Measurements from ENCODE around the gene E2F8. TPM values are rescaled to one million over a fixed set of nuclear protein-coding genes. Genes with fewer than 3 reads are reported as not detected.

Gene E2F8
- total and polyA plus RNA-seq, 9 of the 15 experiments (the other 6 are each of a cell fraction or from before 2014, with no cell fraction given): 6.9 to 23.6 (median 12.1) TPM

- TF ChIP-seq SLC30A9 (CRISPR knock-in tag; IDR thresholded peaks at IDR 0.05) (no peak), ZNF347 (CRISPR knock-in tag; IDR thresholded peaks at IDR 0.05; ENCODE audit: low read depth) (no peak), ZBTB1 (CRISPR knock-in tag; IDR thresholded peaks at IDR 0.05; ENCODE audit: borderline replicate concordance, low read depth) (no peak), TEAD1 (CRISPR knock-in tag; IDR thresholded peaks at IDR 0.05) (0 out of 4 replicates have a peak, but pooled peaks of 1 of the 2 experiments have one; percentile 17), SETDB1 (IDR thresholded peaks at IDR 0.05; ENCODE audit: low read length) (no peak), FOXA3 (CRISPR knock-in tag; conservative IDR thresholded peaks at IDR 0.05 in 1 of 2, IDR thresholded peaks at IDR 0.05 in 1 of 2) (no peak), BMI1 (IDR thresholded peaks at IDR 0.05; ENCODE audit: low read length) (peak; percentile 55; the same call in 1 of the 2 replicates), ELF4 (CRISPR knock-in tag; IDR thresholded peaks at IDR 0.05) (0 out of 2 replicates have a peak, but pooled peaks have one; percentile 22), TSHZ1 (CRISPR knock-in tag; IDR thresholded peaks at IDR 0.05) (no peak), ERF (CRISPR knock-in tag; IDR thresholded peaks at IDR 0.05) (no peak), ZBTB7A (IDR thresholded peaks at IDR 0.05; ENCODE audit: borderline replicate concordance, control insufficient read depth, low read depth, low read length) (peak; percentile 31; the same call in 1 of the 2 replicates), BRD9 (IDR thresholded peaks at IDR 0.05; ENCODE audit: low read depth, partially characterized antibody) (peak; percentile 12), ZBTB8A (IDR thresholded peaks at IDR 0.05; ENCODE audit: partially characterized antibody) (no peak), STAT5A (IDR thresholded peaks at IDR 0.05; ENCODE audit: borderline replicate concordance, low read length) (no peak), TRIM25 (IDR thresholded peaks at IDR 0.05; ENCODE audit: borderline replicate concordance) (no peak), ZNF445 (CRISPR knock-in tag; IDR thresholded peaks at IDR 0.05; ENCODE audit: low read depth) (no peak), RBFOX2 (IDR thresholded peaks at IDR 0.05; ENCODE audit: low read depth, low read length) (peak; percentile 83), ZNF354B (CRISPR knock-in tag; IDR thresholded peaks at IDR 0.05) (no peak)
- TF ChIP-seq, protein P1, sequence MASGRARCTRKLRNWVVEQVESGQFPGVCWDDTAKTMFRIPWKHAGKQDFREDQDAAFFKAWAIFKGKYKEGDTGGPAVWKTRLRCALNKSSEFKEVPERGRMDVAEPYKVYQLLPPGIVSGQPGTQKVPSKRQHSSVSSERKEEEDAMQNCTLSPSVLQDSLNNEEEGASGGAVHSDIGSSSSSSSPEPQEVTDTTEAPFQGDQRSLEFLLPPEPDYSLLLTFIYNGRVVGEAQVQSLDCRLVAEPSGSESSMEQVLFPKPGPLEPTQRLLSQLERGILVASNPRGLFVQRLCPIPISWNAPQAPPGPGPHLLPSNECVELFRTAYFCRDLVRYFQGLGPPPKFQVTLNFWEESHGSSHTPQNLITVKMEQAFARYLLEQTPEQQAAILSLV (tag; IDR thresholded peaks at IDR 0.05): no peak
Observed at GRCh38 chr11:19240420-19241259, at the start of gene E2F8 (continued).

All from K562 (cell line).